GM11168 (cell line): ENCODE results near the gene ELMOD2.

Experiments used
- in situ Hi-C: fragments of 300-500 bp; cut with MboI; formaldehyde crosslinking; loops from one replicate; pipeline ENCODE4 v1.12.0; 2022; ENCODE audit warnings: low sequenced_read_pairs; ENCODE audit not compliant: unreplicated experiment

The ELMOD2 gene

GRCh38 chr4:140579278-140579677 lies 55.3 kb downstream of the ELMOD2 start:
- in situ Hi-C loops: loop anchor here (25.0 kb wide), 1 partner anchor 217 kb away; the partner anchor contains the start of gene SCOC

DNA sequence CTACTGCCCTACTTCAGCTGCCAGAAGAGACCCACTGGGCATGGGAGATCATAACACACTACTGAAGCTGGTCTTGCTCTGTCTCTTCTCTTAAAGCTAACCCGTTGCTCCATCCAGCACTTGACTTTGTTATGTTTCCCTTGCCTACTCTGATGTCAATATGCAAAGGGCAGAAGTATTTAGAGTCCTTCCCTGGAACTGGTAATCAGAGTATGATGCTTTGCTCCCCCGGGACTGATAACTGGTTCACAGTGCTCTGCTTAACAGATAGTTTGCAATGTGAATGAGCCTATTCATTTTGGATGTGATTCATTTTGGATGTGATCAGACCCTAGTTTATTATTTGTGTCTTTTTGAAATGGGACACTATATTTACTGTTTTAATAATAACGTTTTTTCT lies 57.1 kb downstream of the ELMOD2 start:
- in situ Hi-C loops: loop anchor here (25.0 kb wide), 1 partner anchor 219 kb away; the partner anchor contains the start of gene SCOC

- in situ Hi-C loops: loop anchor here (25.0 kb wide), 1 partner anchor 222 kb away; the partner anchor contains the start of gene SCOC
Measured at GRCh38 chr4:140584439-140584838, 60.5 kb downstream of the ELMOD2 start.

DNA sequence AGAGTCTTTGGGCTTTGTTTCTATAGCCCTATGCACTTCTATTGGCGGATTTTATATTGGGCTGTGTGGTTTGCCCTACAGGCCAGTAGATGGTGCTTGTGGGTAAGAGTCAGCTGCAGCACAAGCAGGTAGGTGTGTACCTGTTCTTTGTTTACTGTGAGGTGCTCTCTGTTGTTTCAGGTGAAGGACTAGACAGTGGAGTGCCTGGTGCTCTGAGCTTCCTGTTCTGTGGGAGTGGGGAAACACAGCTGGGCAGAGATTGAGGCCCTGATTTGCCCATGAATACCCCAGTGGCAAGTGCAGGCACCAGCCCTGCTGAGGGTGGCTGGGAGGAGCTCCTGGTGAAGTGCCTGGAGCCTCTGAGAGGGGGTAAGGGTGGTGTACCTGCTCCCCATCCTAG lies 71.1 kb downstream of the ELMOD2 start:
- in situ Hi-C loops: loop anchor here (25.0 kb wide), 1 partner anchor 233 kb away; the partner anchor contains the start of gene SCOC

DNA sequence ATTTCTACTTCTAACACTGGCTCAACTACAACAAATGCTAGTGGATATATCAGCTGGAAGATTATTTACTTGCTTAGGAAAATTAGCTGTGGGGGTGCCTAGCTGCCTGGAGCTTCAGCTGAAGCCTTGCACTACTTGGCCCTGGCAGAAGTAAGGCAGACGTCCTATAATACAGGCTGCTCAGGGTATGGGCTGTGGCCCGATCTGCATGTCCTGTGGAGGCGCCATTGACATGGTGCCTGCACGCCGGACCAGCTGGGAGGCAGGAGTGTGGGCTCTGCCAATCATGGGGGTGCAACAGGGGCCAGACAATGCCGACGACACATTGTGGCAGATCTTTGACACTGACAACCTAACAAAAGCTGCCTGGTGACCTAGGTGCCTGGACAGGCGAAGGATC lies 76.4 kb downstream of the ELMOD2 start:
- in situ Hi-C loops: no loop called here

GRCh38 chr4:140602714-140603113 lies 78.7 kb downstream of the ELMOD2 start:
- in situ Hi-C loops: no loop called here

DNA sequence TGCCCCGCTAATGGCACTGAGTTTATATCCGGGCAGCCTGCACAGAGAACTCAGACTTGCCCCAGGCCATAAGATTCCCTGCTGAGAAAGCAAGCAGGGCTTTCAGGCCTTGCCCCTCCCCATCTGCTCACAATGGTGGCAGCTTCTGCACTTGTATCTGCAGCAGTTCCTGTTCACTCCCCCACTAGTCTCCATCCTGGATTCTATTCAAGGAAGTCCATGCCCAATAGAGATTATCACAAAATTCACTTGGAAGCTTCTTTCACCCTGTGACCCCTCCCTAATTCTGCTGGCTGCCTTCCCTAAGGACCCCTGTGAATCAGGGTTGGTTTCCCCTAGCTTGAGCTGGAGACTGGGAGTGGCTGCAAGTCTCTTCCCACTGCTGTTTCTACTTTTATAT lies 79.3 kb downstream of the ELMOD2 start:
- in situ Hi-C loops: no loop called here
